Germinal center (tissue), 1 donor: ENCODE data around the gene SMYD3.
"Not testable (repeated sequence)": the region's sequence is repeated elsewhere in the genome, so short reads cannot be mapped to it uniquely, and the experiment has no call there.

ENCODE experiments used
- DNase-seq: peaks from one replicate; pipeline ENCODE4 v3.0.0; 2012; ENCODE audit warnings: mixed read lengths, low spot score

The SMYD3 gene

GRCh38 chr1:245765230-245766000 lies 741.7 kb downstream of the SMYD3 start:
- no peak for DNase-seq

GRCh38 chr1:245763873-245764331 lies 743.2 kb downstream of the SMYD3 start:
- DNase-seq, result no peak

GRCh38 chr1:245762396-245762910 lies 744.6 kb downstream of the SMYD3 start:
- no peak for DNase-seq

- no peak for DNase-seq
Measured at GRCh38 chr1:245760301-245760700, 746.8 kb downstream of the SMYD3 start.

GRCh38 chr1:245754463-245754961 lies 752.6 kb downstream of the SMYD3 start:
- DNase-seq, result peak; percentile 20

- no peak for DNase-seq
Measured at GRCh38 chr1:245753807-245754206, 753.3 kb downstream of the SMYD3 start.

GRCh38 chr1:245752561-245752960 lies 754.5 kb downstream of the SMYD3 start:
- no peak for DNase-seq

- DNase-seq, result no peak
Measured at GRCh38 chr1:245751726-245752470, 755.2 kb downstream of the SMYD3 start.

- no peak for DNase-seq
Measured at GRCh38 chr1:245751116-245751515, 756.0 kb downstream of the SMYD3 start.

GRCh38 chr1:245750261-245750660 lies 756.8 kb downstream of the SMYD3 start:
- no peak for DNase-seq

GRCh38 chr1:245749053-245749452 lies 758.0 kb downstream of the SMYD3 start:
- no peak for DNase-seq

- no peak for DNase-seq
Measured at GRCh38 chr1:245748646-245749045, 758.4 kb downstream of the SMYD3 start.

- DNase-seq, result no peak
Measured at GRCh38 chr1:245748240-245748639, 758.8 kb downstream of the SMYD3 start.

GRCh38 chr1:245742896-245743295 lies 764.2 kb downstream of the SMYD3 start:
- no peak for DNase-seq

- DNase-seq, result not testable (repeated sequence)
Measured at GRCh38 chr1:245740336-245740735, 766.7 kb downstream of the SMYD3 start.

- DNase-seq, result no peak
Measured at GRCh38 chr1:245730801-245731200, 776.3 kb downstream of the SMYD3 start.

GRCh38 chr1:245728035-245728434 lies 779.0 kb downstream of the SMYD3 start:
- DNase-seq, result not testable (repeated sequence)

- DNase-seq, result no peak
Measured at GRCh38 chr1:245721488-245721887, 785.6 kb downstream of the SMYD3 start.

GRCh38 chr1:245718951-245719350 lies 788.1 kb downstream of the SMYD3 start:
- DNase-seq, result no peak

- DNase-seq, result no peak
Measured at GRCh38 chr1:245718123-245718522, 789.0 kb downstream of the SMYD3 start.

- DNase-seq, result no peak
Measured at GRCh38 chr1:245717611-245718010, 789.5 kb downstream of the SMYD3 start.

- no peak for DNase-seq
Measured at GRCh38 chr1:245716561-245716960, 790.5 kb downstream of the SMYD3 start.

- no peak for DNase-seq
Measured at GRCh38 chr1:245715970-245716369, 791.1 kb downstream of the SMYD3 start.
